NCI-H2196 (cell line): ENCODE data around the gene ROBO4.

Source experiments
- DNase-seq: peaks from one replicate; lab custom pipeline; 2025; ENCODE audit not compliant: unreplicated experiment; lab: John Stamatoyannopoulos, UW

The ROBO4 gene

GRCh38 chr11:124897674-124898262 lies at the start of gene ROBO4:
ROBO4 (minus strand) TSS chr11:124897865; CDS start chr11:124897795, 70 bp downstream.
- no peak for DNase-seq

- no peak for DNase-seq
These were observed 49.1 kb upstream of the ROBO4 start for GRCh38 chr11:124946735-124947141.

GRCh38 chr11:124945826-124946225 lies 48.2 kb upstream of the ROBO4 start:
- DNase-seq, result no peak

- no peak for DNase-seq
These were observed 46.9 kb upstream of the ROBO4 start for GRCh38 chr11:124944565-124944964.

- DNase-seq, result no peak
These were observed 46.1 kb upstream of the ROBO4 start for GRCh38 chr11:124943741-124944140.

- no peak for DNase-seq
These were observed 45.6 kb upstream of the ROBO4 start for GRCh38 chr11:124943254-124943616.

GRCh38 chr11:124942466-124943253 lies 45.0 kb upstream of the ROBO4 start:
- DNase-seq, result no peak

- no peak for DNase-seq
These were observed 44.0 kb upstream of the ROBO4 start for GRCh38 chr11:124941703-124942102.

GRCh38 chr11:124938970-124939369 lies 41.3 kb upstream of the ROBO4 start:
- DNase-seq, result no peak

- DNase-seq, result no peak
These were observed 40.6 kb upstream of the ROBO4 start for GRCh38 chr11:124938206-124938765.

- no peak for DNase-seq
These were observed 39.8 kb upstream of the ROBO4 start for GRCh38 chr11:124937336-124937935.

GRCh38 chr11:124935548-124936514 lies 38.2 kb upstream of the ROBO4 start, which contains the start of gene HEPACAM:
HEPACAM (minus strand) TSS chr11:124936047; CDS start chr11:124936006, 41 bp downstream.
- DNase-seq, result no peak

GRCh38 chr11:124934862-124935547 lies 37.3 kb upstream of the ROBO4 start:
- DNase-seq, result no peak

GRCh38 chr11:124930799-124931198 lies 33.1 kb upstream of the ROBO4 start:
- no peak for DNase-seq

- DNase-seq, result no peak
These were observed 31.4 kb upstream of the ROBO4 start for GRCh38 chr11:124928942-124929665.

GRCh38 chr11:124923296-124923695 lies 25.6 kb upstream of the ROBO4 start:
- no peak for DNase-seq

- no peak for DNase-seq
These were observed 25.2 kb upstream of the ROBO4 start for GRCh38 chr11:124922831-124923230.

- DNase-seq, result peak; percentile 67
These were observed 23.4 kb upstream of the ROBO4 start for GRCh38 chr11:124920870-124921609.

- no peak for DNase-seq
These were observed 22.7 kb upstream of the ROBO4 start for GRCh38 chr11:124920356-124920755.
